Fibroblast of skin of right quadriceps (primary cell): ENCODE results near the gene LYRM1.
A peak's percentile ranks its signal among the peaks of the same experiment; 100 is the strongest.
"Not testable (repeated sequence)": the region's sequence is repeated elsewhere in the genome, so short reads cannot be mapped to it uniquely, and the experiment has no call there.

Source experiments
- DNase-seq: peaks from one replicate; pipeline ENCODE4 v3.0.0-alpha.2; 2013

LYRM1 gene, protein sequence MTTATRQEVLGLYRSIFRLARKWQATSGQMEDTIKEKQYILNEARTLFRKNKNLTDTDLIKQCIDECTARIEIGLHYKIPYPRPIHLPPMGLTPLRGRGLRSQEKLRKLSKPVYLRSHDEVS

GRCh38 chr16:20900299-20901067 lies at the start of gene LYRM1, which contains the start of gene DCUN1D3:
TSS of gene LYRM1 (plus strand) at chr16:20900771. CDS start at chr16:20915556, 14,785 bp downstream.
TSS of gene DCUN1D3 (minus strand) at chr16:20900358. CDS start at chr16:20862538, 37,820 bp downstream.
- DNase-seq, result peak; percentile 100

DNA sequence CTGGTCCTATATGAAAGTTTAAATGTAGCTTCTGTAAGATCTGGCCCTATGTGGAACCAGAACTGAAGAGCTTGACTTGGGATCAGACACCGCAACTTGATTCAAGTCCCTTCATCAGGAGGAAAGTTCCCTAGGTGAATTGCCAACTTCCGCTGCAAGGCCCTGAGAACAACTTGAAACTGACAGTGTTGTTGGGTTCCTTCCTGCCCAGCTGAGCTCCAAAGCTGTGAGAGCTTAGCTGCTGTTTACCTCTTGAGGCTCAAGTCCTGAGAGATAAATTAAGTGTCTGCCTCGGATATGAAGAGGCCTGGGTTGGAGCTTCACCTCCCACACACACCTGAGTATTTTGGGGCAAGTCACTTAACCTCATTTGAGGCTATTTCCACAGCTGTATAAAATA lies 49.6 kb upstream of the LYRM1 start:
- DNase-seq, result no peak

DNA sequence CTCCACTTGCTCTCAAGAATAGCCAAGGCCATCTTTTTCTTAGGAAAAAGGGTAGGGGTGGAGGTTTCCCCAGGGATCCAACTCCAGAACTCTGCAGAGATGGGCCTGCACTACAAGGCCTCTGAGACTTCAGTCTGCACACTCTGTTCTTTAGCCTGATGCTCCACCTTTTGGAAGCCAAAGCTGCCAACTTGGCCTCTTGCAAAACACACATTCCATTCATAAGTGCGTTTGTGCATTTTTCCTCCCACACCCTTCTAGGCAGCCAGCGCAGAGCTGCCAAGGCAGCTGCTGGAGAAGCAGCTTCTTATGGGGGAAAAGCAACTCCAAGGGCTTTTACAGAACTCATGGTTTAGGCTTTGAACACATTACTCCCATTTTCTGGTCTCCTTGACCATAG lies 49.0 kb upstream of the LYRM1 start:
- DNase-seq, result peak; percentile 88

- no peak for DNase-seq
Measured at GRCh38 chr16:20853143-20853542, 47.4 kb upstream of the LYRM1 start.

DNA sequence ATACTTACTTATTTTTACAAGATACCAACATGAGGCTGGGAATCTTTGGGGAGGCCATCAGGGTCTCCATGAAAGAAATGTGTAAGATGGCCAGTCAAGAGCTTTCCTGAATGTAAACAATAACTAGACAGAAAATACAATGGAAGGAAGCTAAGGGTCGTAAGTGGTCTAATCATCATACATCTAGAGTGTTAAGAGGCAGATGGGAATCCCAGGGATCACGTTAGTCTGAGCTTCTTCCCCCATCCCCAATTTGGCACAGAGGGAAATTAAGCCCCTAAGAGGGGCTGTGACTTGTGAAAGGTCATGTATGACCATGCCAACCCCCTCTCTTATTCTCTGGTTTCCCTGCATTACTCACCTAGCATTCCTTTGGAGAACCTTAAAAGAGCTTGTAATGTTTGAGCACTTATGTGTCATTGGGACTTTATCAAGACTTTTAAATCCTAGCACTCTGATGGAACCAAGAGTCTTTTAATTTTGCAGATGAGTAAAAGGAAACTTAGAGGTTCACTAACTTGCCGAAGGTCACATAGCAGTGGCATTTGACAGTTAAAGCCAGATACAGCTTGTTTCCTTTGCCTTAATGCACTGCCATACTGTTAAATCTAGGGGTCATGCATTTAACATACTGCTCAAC lies 46.5 kb upstream of the LYRM1 start:
- no peak for DNase-seq

GRCh38 chr16:20854963-20855362 lies 45.6 kb upstream of the LYRM1 start:
- DNase-seq, result no peak

DNA sequence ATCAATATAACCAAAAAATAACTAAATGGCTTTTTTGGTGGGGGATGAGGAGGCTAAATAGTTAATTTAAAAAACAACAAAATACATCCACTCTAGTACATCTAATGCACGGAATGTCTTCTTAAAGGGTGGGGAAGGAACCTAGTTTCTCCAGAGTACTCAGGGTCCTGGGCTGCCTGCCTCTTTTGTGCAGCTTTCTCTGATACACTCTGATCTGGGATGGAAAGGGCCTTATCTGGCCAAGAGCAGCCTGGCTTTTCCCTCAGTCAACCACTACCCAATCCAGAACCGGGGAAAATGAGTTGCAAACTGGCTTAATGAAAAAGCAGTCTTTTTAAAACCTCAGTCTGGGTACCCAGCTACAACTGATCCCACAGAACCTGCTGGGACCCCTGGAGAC lies 43.3 kb upstream of the LYRM1 start:
- DNase-seq, result no peak

DNA sequence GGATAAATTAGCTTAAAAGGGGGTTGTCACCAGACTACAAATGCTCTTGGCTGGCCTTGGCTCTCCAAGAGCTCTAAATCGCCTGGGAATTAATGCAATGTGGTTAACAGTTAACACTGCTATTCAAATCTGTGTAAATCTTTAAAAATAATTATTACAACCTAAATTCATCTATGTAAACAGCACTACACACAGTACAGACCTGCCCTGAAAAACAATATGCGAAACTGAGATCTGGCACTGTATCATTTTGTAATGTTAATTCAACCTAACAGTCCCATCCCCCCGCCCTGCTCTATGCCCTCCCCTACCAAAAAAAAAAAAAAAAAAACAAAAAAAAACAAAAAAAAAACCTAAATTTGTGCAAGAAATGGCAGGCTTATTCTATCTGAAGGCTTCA lies 41.3 kb upstream of the LYRM1 start:
- DNase-seq, result no peak

DNA sequence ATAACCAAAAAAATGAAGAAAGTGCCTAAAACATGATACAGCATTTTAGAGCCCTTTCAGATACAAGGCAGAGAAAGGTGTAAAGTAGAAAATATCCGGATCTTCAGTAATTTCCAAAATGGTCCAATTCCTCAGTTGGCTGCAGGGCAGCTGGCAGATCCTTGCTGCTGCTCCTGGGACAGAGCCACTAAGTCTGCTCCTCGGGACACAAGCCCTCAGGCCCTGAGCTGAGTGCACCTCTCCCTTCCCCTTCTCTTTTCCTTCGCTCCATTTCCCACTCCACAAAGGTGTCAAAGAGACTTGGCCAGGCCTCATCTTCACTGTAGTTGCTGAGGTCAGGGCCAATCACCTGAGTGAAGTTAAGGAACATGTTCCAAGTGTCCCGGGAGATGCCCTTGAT lies 40.9 kb upstream of the LYRM1 start:
- no peak for DNase-seq

DNA sequence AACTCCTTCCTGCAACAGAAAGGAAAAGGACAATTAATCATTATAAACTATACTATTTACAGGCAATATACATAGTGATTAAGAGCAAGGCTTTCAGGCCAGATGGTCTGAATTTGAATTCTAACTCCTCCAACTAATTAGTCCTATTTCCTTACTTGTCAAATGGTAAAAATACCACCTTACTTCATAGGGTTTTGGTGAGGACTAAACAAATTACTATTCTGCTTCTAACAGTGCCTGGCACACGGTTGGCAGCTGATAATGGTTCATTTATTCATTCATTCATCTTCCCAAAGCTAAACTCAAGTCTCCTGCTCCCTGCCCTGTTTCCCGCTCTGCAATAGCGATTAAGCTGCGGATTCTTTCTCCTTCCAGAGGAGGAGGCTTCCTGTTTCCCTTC lies 40.2 kb upstream of the LYRM1 start:
- no peak for DNase-seq

- not testable (repeated sequence) for DNase-seq
Measured at GRCh38 chr16:20860995-20861394, 39.6 kb upstream of the LYRM1 start.

DNA sequence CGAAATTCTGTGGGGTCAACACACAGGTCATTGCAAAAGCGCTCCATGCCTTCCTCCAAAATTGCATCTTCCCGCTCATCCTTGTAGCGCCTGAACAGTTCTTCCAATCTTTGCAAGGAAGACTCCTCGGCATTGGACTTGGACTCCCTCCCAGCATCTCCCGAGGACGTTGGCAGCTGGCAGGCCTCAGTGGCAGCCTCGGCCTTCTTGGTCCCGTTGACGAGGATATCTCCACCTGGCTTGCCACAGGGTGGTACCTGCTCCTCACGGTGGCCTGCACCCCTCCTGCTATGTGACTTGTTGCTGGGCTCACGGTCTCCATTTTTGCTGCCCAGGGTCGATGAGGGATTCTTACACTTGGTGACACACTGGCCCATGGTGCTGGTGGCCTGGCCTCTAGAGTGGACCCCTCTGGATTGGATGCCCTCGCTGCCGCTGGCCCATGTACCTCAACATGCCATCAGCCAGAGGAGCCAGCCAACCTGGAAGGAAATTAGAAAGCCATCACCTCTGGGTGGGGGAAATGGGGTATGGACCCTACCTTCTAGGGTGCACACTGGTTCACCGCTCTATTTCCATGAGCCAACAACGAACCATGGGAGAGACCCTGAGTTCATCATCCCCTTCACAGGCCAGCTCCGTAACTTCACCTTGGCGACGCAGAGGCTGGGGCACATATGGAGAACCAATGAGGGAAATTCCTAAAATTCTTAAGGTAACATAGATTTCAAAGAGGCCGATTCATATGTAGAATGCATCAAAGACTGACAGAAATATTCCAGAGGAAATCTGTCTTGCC lies 38.2 kb upstream of the LYRM1 start:
- DNase-seq, result no peak

DNA sequence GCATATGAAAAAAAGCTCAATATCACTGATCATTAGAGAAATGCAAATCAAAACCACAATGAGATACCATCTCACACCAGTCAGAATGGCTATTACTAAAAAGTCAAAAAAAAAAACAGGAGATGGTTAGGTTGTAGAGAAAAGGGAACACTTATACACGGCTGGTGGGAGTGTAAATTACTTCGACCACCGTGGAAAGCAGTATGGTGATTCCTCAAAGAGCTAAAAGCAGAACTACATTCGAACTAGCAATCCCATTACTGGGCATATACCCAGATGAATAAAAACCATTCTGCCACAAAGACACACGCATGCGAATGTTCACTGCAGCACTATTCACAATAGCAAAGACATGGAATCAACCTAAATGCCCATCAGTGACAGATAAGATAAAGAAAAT lies 36.2 kb upstream of the LYRM1 start:
- not testable (repeated sequence) for DNase-seq

GRCh38 chr16:20865420-20866131 lies 35.0 kb upstream of the LYRM1 start:
- DNase-seq, result peak; percentile 44

GRCh38 chr16:20866145-20866772 lies 34.3 kb upstream of the LYRM1 start:
- DNase-seq, result peak; percentile 76

- no peak for DNase-seq
Measured at GRCh38 chr16:20866801-20867200, 33.8 kb upstream of the LYRM1 start.

DNA sequence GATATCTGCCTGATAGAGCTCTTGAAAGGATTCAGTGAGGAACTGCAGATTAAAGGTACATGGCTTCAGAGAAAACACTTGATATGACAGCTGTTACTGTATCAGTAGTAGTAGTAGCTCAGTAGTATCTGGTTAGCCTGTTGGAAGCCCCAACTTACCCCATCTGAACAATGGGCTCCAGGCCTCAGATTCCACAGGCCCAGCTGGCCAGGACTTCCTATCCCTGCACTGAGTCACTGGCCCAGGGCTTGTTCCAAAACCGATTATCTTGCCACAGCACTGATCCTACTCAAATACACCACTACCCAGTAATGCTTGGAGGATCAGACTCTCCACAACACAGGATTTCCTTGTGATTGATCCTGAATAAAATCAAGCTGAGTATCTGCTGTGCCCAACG lies 33.0 kb upstream of the LYRM1 start:
- no peak for DNase-seq

DNA sequence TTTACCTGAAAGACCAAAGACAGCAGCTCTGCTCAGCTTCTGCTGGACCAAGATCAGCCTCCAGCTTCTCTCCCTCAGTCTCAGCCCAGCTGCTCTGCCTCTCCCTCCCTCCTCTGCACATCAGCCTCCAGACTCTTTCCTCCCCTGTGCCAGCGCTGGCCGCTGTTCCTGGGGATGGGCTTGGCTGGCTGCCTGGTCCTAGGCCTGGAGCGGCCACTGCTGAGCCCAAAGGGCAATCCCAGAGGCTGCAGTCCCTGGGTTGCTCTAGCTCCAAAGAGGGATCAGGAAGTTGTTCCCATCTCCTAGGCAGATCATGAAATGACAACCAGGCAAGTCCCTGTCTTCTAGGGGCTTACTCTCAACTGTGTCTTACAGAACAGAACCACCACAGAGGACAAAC lies 31.7 kb upstream of the LYRM1 start:
- DNase-seq, result no peak

GRCh38 chr16:20870122-20870820 lies 30.3 kb upstream of the LYRM1 start:
- no peak for DNase-seq

DNA sequence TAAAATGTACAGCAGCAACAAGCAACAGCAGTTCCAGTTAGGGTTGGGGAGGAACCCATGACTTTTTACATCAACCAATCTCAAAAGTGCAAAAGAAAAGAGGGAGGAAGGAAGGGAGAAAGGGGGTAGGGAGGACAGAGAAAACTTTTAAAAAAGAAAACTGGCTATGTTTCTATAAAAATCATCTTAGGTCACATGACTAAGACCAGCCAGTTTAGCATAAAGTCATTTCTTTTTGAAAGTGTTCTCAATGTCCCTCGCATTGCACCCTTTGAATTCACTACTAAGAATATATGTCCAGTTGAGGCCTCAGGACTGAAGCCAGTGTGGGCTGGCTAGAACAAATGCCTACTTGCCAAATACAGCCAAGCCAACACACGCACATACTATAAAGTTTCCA lies 29.3 kb upstream of the LYRM1 start:
- DNase-seq, result no peak
